ENCODE results near the gene GPRIN2.
"Not testable (repeated sequence)": the region's sequence is repeated elsewhere in the genome, so short reads cannot be mapped to it uniquely, and the experiment has no call there.

GRCh38 chr10:46579378-46579777 is 22.9 kb upstream of the GPRIN2 start:
- TF ChIP-seq HDGF (IDR thresholded peaks at IDR 0.05; ENCODE audit: borderline replicate concordance); TARDBP (IDR thresholded peaks at IDR 0.05); L3MBTL2 (conservative IDR thresholded peaks at IDR 0.05); FOXM1 (IDR thresholded peaks at IDR 0.05; ENCODE audit: borderline replicate concordance); SP1 (IDR thresholded peaks at IDR 0.05); FOXA1 (IDR thresholded peaks at IDR 0.05); ARNT (IDR thresholded peaks at IDR 0.05); NFRKB (IDR thresholded peaks at IDR 0.05): not testable (repeated sequence)

All from HEK293T (cell line).